Chondrocyte (in vitro differentiated cells): Measurements from ENCODE around the gene MICAL1. TPM values are rescaled to one million over a fixed set of nuclear protein-coding genes. Genes with fewer than 3 reads are reported as not detected.

Experiments
- DNase-seq: peaks from one replicate; pipeline ENCODE4 v3.0.0; 2021; ENCODE audit warnings: mixed read lengths, low spot score
- H3K27ac Mint-ChIP-seq: one replicate; pipeline ENCODE4 v1.8.0; 2021; ENCODE audit warnings: mild to moderate bottlenecking, moderate library complexity, mixed read lengths; ENCODE audit not compliant: unreplicated experiment
- H3K27me3 Mint-ChIP-seq: 2 replicates; pipeline ENCODE4 v1.8.0; 2021; ENCODE audit warnings: low read depth, mixed read lengths
- H3K36me3 Mint-ChIP-seq: 2 replicates; pipeline ENCODE4 v1.8.0; 2021; ENCODE audit warnings: low read depth, mixed read lengths
- H3K4me1 Mint-ChIP-seq: 2 replicates; pipeline ENCODE4 v1.8.0; 2021; ENCODE audit warnings: low read depth, mild to moderate bottlenecking, mixed read lengths
- H3K4me3 Mint-ChIP-seq: one replicate; pipeline ENCODE4 v1.8.0; 2021; ENCODE audit warnings: mild to moderate bottlenecking, moderate library complexity, mixed read lengths; ENCODE audit not compliant: unreplicated experiment
- H3K9me3 Mint-ChIP-seq: 2 replicates; pipeline ENCODE4 v1.8.0; 2021; ENCODE audit warnings: low read depth, mixed read lengths
- total RNA-seq: library from RNA; stranded (reverse); gene quantifications from 3 replicates; pipeline ENCODE4 v1.2.1, GENCODE V29; 2021
- TF ChIP-seq, protein P1 (sequence below): fragments of 200-600 bp; sonication (generic); IDR thresholded peaks from 2 replicates; pipeline ENCODE4 v1.5.0; 2021; ENCODE audit warnings: antibody characterized with exemption, mild to moderate bottlenecking, moderate library complexity

The MICAL1 gene
- total RNA-seq, 1 donor from 2014 or later = 102 TPM

DNA sequence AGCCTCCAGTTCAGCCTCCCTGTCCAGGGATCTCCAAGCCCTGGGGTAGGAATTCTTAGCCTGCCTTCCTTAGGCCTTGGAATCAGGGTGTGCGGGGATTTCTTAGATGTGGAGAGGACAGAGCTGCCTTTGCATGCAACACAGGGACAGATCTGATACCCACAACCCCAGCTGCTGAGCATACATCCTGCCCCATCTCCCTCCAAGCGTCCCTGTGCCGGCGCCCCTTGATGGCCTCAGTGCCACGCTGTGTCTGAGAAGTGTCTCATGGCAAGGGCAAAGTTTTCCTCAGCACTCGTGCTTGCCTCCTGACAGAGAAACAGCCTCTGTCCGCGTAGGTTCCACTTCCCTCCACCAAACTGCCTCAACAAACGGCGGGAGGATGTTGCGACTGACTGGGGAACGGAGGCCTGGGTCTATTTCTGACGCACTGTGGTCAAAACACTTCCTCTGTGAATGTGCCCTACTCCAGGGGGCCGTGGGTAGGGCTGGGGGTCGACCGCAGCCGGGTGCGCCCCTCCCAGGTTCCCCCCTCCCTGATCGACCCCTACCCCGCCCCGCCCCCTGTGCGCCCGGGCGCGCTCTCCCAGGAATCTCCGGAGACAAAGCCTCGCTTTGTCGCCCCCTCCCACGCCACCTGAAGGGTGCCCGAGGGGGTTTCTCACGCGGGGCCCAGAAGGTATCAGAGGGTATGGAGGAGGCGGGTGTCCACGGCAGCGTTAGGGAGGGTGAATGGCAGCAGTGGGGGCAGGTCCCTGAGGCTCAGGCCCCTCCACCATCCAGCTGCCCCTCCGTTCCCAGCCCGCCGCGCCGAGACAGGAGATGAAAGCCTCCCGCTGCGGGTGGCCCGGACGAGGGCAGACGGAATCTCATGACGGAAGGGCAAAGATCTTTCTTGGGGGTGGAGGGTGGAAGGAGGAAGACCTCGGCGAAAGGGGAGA is 806 bp downstream of the MICAL1 start:
- no peak for DNase-seq
- no peaks in the 10 kb centered on the region for H3K9me3 Mint-ChIP-seq
- peak overlapping the region; percentile 98 for H3K4me3 Mint-ChIP-seq
- H3K27me3 Mint-ChIP-seq = no peaks in the 10 kb centered on the region
- peaks cover 11% of the 10 kb centered on the region for H3K36me3 Mint-ChIP-seq
- TF ChIP-seq, protein P1, sequence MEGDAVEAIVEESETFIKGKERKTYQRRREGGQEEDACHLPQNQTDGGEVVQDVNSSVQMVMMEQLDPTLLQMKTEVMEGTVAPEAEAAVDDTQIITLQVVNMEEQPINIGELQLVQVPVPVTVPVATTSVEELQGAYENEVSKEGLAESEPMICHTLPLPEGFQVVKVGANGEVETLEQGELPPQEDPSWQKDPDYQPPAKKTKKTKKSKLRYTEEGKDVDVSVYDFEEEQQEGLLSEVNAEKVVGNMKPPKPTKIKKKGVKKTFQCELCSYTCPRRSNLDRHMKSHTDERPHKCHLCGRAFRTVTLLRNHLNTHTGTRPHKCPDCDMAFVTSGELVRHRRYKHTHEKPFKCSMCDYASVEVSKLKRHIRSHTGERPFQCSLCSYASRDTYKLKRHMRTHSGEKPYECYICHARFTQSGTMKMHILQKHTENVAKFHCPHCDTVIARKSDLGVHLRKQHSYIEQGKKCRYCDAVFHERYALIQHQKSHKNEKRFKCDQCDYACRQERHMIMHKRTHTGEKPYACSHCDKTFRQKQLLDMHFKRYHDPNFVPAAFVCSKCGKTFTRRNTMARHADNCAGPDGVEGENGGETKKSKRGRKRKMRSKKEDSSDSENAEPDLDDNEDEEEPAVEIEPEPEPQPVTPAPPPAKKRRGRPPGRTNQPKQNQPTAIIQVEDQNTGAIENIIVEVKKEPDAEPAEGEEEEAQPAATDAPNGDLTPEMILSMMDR = peak; percentile 11
- peaks cover 33% of the 10 kb centered on the region for H3K4me1 Mint-ChIP-seq
- H3K27ac Mint-ChIP-seq = peak overlapping the region; percentile 91

DNA sequence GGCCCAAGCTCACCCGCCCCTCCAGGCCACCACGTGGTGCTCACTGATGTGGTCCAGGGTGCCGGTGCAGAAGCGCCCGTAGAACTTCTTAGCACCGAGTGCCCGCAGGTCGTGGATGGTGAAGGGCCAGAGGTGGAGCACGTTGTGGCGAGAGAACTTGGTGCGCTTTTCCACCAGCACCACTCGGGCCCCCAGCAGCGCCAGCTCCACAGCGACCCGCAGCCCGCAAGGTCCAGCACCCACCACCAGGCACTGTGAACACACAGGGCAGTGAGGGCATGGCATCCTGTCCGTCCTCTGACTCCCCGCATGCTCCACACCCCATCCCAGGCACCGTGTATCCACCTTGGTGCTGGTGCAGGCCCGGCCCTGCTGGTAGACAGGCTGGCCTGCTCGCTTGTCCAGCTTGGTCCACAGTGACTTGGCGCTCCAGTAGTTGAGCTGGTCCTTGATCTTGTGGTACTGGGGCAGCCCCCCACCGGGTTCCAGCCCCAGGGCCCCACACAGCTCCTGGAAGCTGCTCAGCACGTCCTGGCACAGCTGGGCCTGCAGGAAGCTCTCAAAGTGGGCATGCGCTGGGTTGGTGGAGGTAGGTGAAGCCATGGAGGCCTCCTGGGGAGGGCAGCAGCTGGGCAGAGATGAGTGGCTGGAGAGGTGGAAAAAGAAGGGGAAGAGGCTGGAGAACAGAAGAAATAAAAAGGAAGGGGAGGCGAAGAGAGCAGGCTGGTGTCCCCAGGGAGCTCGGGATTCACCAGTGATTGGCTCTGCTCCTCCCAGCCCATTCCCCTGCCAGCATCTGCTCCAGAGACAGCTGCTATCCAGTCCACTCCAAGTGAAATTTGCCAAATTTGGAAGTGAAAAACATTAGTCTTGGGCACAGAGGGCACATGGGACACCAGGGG is 1.7 kb downstream of the MICAL1 start:
- DNase-seq = no peak
- Mint-ChIP-seq H3K4me1 (peaks cover 33% of the 10 kb centered on the region), H3K36me3 (peaks cover 14% of the 10 kb centered on the region), H3K4me3 (peak overlapping the region; percentile 98), H3K27me3 (no peaks in the 10 kb centered on the region), H3K27ac (peak overlapping the region; percentile 80), H3K9me3 (no peaks in the 10 kb centered on the region)
- TF ChIP-seq, protein P1 = no peak

DNA sequence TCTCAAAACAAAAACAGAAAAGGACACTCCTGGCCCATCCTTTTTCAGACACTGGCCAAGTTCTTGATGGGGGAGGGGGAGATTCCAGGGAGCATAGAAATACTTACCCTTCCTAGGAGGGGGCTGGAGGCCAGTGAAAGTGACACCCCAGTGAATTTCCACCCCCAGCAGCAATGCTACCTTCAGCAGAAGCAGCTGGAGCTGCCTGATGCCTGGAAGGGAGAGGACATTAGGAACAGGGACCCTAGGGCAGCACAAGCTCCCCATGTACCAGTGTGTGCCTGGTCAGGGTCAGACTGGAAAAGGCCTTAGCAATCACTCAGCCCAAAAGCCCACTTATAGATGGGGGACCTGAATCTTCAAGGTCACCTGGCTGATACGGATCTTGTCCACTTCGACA is 2.4 kb downstream of the MICAL1 start:
- Mint-ChIP-seq H3K27me3 (no peaks in the 10 kb centered on the region), H3K4me3 (no peak overlapping the region), H3K4me1 (peaks cover 33% of the 10 kb centered on the region), H3K9me3 (no peaks in the 10 kb centered on the region), H3K36me3 (peaks cover 14% of the 10 kb centered on the region), H3K27ac (no peak overlapping the region)
- no peak for DNase-seq
- TF ChIP-seq, protein P1 = no peak

DNA sequence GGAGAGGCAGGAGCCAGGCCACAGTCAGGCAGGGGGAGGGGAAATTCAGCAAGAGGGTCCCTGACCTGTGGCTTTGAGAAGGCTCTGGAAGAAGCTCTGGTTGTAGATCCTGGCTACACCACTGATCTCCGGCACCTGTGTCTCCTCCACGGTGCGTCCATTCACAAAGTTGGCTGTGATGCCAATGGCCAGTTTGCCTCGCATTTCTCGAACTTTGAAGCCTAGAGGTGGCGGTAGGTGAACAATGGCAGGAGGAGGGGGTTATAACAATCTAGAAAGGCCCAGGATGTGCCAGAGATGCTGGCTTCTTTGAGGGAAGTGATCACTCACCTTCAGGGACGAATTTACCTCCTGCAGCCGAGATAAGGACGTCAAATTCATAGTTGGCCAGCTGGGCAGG is 3.4 kb downstream of the MICAL1 start:
- DNase-seq = no peak
- no peaks in the 10 kb centered on the region for H3K27me3 Mint-ChIP-seq
- peaks cover 14% of the 10 kb centered on the region for H3K36me3 Mint-ChIP-seq
- peaks cover 29% of the 10 kb centered on the region for H3K4me1 Mint-ChIP-seq
- H3K27ac Mint-ChIP-seq = no peak overlapping the region
- no peaks in the 10 kb centered on the region for H3K9me3 Mint-ChIP-seq
- H3K4me3 Mint-ChIP-seq = no peak overlapping the region
- TF ChIP-seq, protein P1 = no peak

DNA sequence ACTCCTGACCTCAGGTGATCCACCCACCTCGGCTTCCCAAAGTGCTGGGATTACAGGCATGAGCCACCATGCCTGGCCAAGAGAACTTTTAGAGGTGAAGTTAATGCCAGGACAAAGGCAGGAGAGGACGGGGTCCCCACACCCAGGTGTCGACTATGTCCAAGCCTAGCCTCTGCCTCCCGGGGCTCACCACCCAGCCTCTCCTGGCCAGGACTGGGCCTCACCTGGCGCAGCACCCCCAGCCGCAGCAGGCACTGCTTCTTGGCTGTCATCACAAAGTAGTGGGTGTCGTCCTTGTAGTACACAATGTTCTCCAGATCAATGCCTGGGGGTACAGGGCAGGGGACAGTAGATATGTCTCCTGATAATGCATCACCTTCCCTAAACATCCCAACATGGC is 4.2 kb downstream of the MICAL1 start:
- H3K4me3 Mint-ChIP-seq = no peak overlapping the region
- H3K36me3 Mint-ChIP-seq = peaks cover 17% of the 10 kb centered on the region
- DNase-seq = no peak
- no peak overlapping the region for H3K27ac Mint-ChIP-seq
- H3K27me3 Mint-ChIP-seq = no peaks in the 10 kb centered on the region
- no peaks in the 10 kb centered on the region for H3K9me3 Mint-ChIP-seq
- TF ChIP-seq, protein P1 = no peak
- H3K4me1 Mint-ChIP-seq = peaks cover 21% of the 10 kb centered on the region
